IMR-90 (cell line): ENCODE measurements around the gene TGFBR1. TPM values are rescaled to one million over a fixed set of nuclear protein-coding genes. Genes with fewer than 3 reads are reported as not detected.

Experiments used
- ATAC-seq: fragments of 200-7000 bp; cut with Tn5 transposase; 2 replicates; pipeline ENCODE4 v1.9.1; 2020; ENCODE audit warnings: low read depth, mild to moderate bottlenecking, moderate library complexity
- Bru-seq: library from RNA; stranded (reverse); fragments of 400-500 nt; gene quantifications from one replicate; lab custom pipeline; 2021; lab: Mats Ljungman, UMichigan
- BruChase-seq, 2 experiments: library from RNA; stranded (reverse); fragments of 400-500 nt; gene quantifications; one replicate each; lab custom pipeline; 2021; lab: Mats Ljungman, UMichigan
- BruUV-seq: library from RNA; stranded (reverse); fragments of 400-500 nt; replicated peaks from 2 replicates; lab custom pipeline; 2021; lab: Mats Ljungman, UMichigan
- CTCF ChIA-PET: fragments of 300-600 bp; formaldehyde crosslinking; extraction: SDS; loops from one replicate; lab custom pipeline; 2021; ENCODE audit warnings: antibody characterized with exemption; lab: Yijun Ruan, JAX
- POLR2A ChIA-PET: fragments of 300-600 bp; sonication (Branson Sonifier 250); formaldehyde crosslinking; loops from one replicate; lab custom pipeline; 2022; ENCODE audit warnings: antibody characterized with exemption; ENCODE audit not compliant: unreplicated experiment; lab: Charles Lee
- DNase-seq: peaks from one replicate; pipeline ENCODE4 v3.0.0; 2013
- H2AFZ ChIP-seq: replicated peaks from 2 replicates; pipeline ENCODE3; 2013; ENCODE audit warnings: low read length, mild to moderate bottlenecking; ENCODE audit not compliant: poor library complexity
- H2AK5ac ChIP-seq: 2 replicates; pipeline ENCODE4 v1.6.1; 2013; ENCODE audit warnings: low read depth, low read length, inconsistent platforms
- H2AK9ac ChIP-seq: replicated peaks from 2 replicates; pipeline ENCODE3; 2013; ENCODE audit warnings: mild to moderate bottlenecking, low read depth, low read length, moderate library complexity; ENCODE audit not compliant: poor library complexity
- H2BK120ac ChIP-seq: 2 replicates; pipeline ENCODE4 v1.6.1; 2013; ENCODE audit warnings: low read depth, low read length, inconsistent platforms
- H2BK15ac ChIP-seq: 3 replicates; pipeline ENCODE4 v1.6.1; 2013; ENCODE audit warnings: low read depth, low read length, inconsistent platforms
- H2BK20ac ChIP-seq: 2 replicates; pipeline ENCODE4 v1.6.1; 2013; ENCODE audit warnings: low read depth, mild to moderate bottlenecking, inconsistent platforms, low read length, moderate library complexity
- H2BK5ac ChIP-seq: 2 replicates; pipeline ENCODE4 v1.6.1; 2013; ENCODE audit warnings: mild to moderate bottlenecking, low read depth, low read length, inconsistent platforms; ENCODE audit not compliant: poor library complexity, severe bottlenecking
- H3K14ac ChIP-seq: replicated peaks from 2 replicates; pipeline ENCODE4 v1.6.1; 2013; ENCODE audit warnings: low read depth, low read length, inconsistent platforms
- H3K18ac ChIP-seq: 2 replicates; pipeline ENCODE4 v1.6.1; 2013; ENCODE audit warnings: low read depth, low read length, control low read depth
- H3K23ac ChIP-seq: 2 replicates; pipeline ENCODE4 v1.6.1; 2013; ENCODE audit warnings: low read depth, low read length, inconsistent platforms
- H3K27ac ChIP-seq: 2 replicates; pipeline ENCODE4 v1.5.1; 2013; ENCODE audit warnings: mild to moderate bottlenecking, control low read depth, low read length; ENCODE audit not compliant: insufficient read depth
- H3K27me3 ChIP-seq: 2 replicates; pipeline ENCODE4 v1.6.1; 2013; ENCODE audit warnings: low read length; ENCODE audit not compliant: control insufficient read depth, insufficient read depth
- H3K36me3 ChIP-seq: 2 replicates; pipeline ENCODE4 v1.6.1; 2013; ENCODE audit warnings: low read length, mixed read lengths; ENCODE audit not compliant: control insufficient read depth, insufficient read depth
- H3K4ac ChIP-seq: 2 replicates; pipeline ENCODE4 v1.6.1; 2013; ENCODE audit warnings: low read depth, low read length, inconsistent platforms
- H3K4me1 ChIP-seq: 2 replicates; pipeline ENCODE4 v1.6.1; 2013; ENCODE audit warnings: low read length, mixed read lengths; ENCODE audit not compliant: control insufficient read depth, insufficient read depth
- H3K4me2 ChIP-seq: 2 replicates; pipeline ENCODE4 v1.6.1; 2013; ENCODE audit warnings: low read depth, mild to moderate bottlenecking, control low read depth, low read length, moderate library complexity
- H3K4me3 ChIP-seq: 2 replicates; pipeline ENCODE4 v1.5.1; 2013; ENCODE audit warnings: low read depth, mild to moderate bottlenecking, control low read depth, low read length, moderate library complexity; ENCODE audit not compliant: insufficient read depth
- H3K56ac ChIP-seq: 2 replicates; pipeline ENCODE4 v1.6.1; 2013; ENCODE audit warnings: low read length, inconsistent platforms; ENCODE audit not compliant: insufficient read depth; ENCODE audit errors: extremely low read depth
- H3K79me1 ChIP-seq, 2 experiments: 2 replicates each; pipeline ENCODE4 v1.6.1; 2013; ENCODE audit warnings: low read length in 2 of 2, inconsistent platforms in 1 of 2, low read depth in 1 of 2
- H3K9ac ChIP-seq: 2 replicates; pipeline ENCODE4 v1.6.1; 2013; ENCODE audit warnings: low read depth, low read length, control low read depth
- H3K9me1 ChIP-seq: 2 replicates; pipeline ENCODE4 v1.6.1; 2013; ENCODE audit warnings: low read length, inconsistent platforms; ENCODE audit not compliant: insufficient read depth
- H3K9me3 ChIP-seq: 2 replicates; pipeline ENCODE4 v1.6.1; 2013; ENCODE audit warnings: low read length; ENCODE audit not compliant: control insufficient read depth, insufficient read depth
- H4K20me1 ChIP-seq: 2 replicates; pipeline ENCODE4 v1.6.1; 2013; ENCODE audit warnings: low read length, inconsistent platforms; ENCODE audit not compliant: insufficient read depth
- H4K5ac ChIP-seq: 2 replicates; pipeline ENCODE4 v1.6.1; 2013; ENCODE audit warnings: mild to moderate bottlenecking, low read depth, low read length, control low read depth
- H4K8ac ChIP-seq, 2 experiments: 2 replicates each; pipeline ENCODE4 v1.6.1; 2013; ENCODE audit warnings: low read depth in 2 of 2, low read length in 2 of 2, control low read depth in 1 of 2, inconsistent platforms in 1 of 2
- H4K91ac ChIP-seq: 2 replicates; pipeline ENCODE4 v1.6.1; 2013; ENCODE audit warnings: low read depth, low read length, inconsistent platforms; ENCODE audit not compliant: insufficient read depth
- BHLHE40 ChIP-seq: fragments of 150-350 bp; IDR thresholded peaks from 2 replicates; pipeline ENCODE4 v1.6.1; 2016; ENCODE audit warnings: mild to moderate bottlenecking, low read depth, low read length
- CEBPB ChIP-seq: IDR thresholded peaks from 2 replicates; pipeline ENCODE4 v1.6.1; 2012; ENCODE audit warnings: low read depth, low read length, improper control_type of control experiment
- CHD1 ChIP-seq: IDR thresholded peaks from 2 replicates; pipeline ENCODE4 v1.6.1; 2012; ENCODE audit warnings: low read depth, low read length, improper control_type of control experiment
- FOS ChIP-seq: fragments of 150-350 bp; IDR thresholded peaks from 2 replicates; pipeline ENCODE4 v1.6.1; 2016; ENCODE audit warnings: low read depth, low read length
- MAFK ChIP-seq: IDR thresholded peaks from 2 replicates; pipeline ENCODE4 v1.6.1; 2012; ENCODE audit warnings: low read depth, low read length, improper control_type of control experiment
- MXI1 ChIP-seq: IDR thresholded peaks from 2 replicates; pipeline ENCODE4 v1.6.1; 2012; ENCODE audit warnings: low read depth, mild to moderate bottlenecking, low read length, moderate library complexity, borderline replicate concordance
- NFE2L2 ChIP-seq: fragments of 150-350 bp; IDR thresholded peaks from 2 replicates; pipeline ENCODE4 v1.6.1; 2016; ENCODE audit warnings: low read depth, mild to moderate bottlenecking, low read length
- POLR2A ChIP-seq: IDR thresholded peaks from 2 replicates; pipeline ENCODE4 v1.6.1; 2012; ENCODE audit warnings: mild to moderate bottlenecking, low read depth, low read length
- RCOR1 ChIP-seq: IDR thresholded peaks from 2 replicates; pipeline ENCODE4 v1.6.1; 2012; ENCODE audit warnings: mild to moderate bottlenecking, low read length, improper control_type of control experiment; ENCODE audit not compliant: insufficient replicate concordance
- RFX5 ChIP-seq: IDR thresholded peaks from 2 replicates; pipeline ENCODE4 v1.8.0; 2012; ENCODE audit warnings: low read depth, mild to moderate bottlenecking, low read length, moderate library complexity
- SMC3 ChIP-seq: fragments of 150-350 bp; IDR thresholded peaks from 2 replicates; pipeline ENCODE4 v1.6.1; 2016; ENCODE audit warnings: low read depth, mild to moderate bottlenecking, antibody characterized with exemption, low read length, moderate library complexity
- WGBS, 2 experiments: methylation state at CpG; one replicate each; pipeline versions ENCODE4 v1.1.5 to v1.1.7; 2013; ENCODE audit warnings: missing lambda C conversion rate in 2 of 2; ENCODE audit not compliant: insufficient read length in 1 of 2; ENCODE audit errors: extremely low coverage in 2 of 2; 5-methylcytosine and 5-hydroxymethylcytosine counted together
- dilution Hi-C: fragments of 300-500 bp; cut with HindIII; formaldehyde crosslinking; loops from one replicate; pipeline ENCODE4 v1.14.3; 2018; ENCODE audit warnings: low sequenced_read_pairs; ENCODE audit not compliant: unreplicated experiment
- in situ Hi-C: fragments of 300-500 bp; cut with MboI; formaldehyde crosslinking; loops from 3 replicates; pipeline ENCODE4 v1.14.3; 2019; ENCODE audit warnings: low sequenced_read_pairs, inconsistent platforms, mixed read lengths
- intact Hi-C: fragments of 100-400 bp; cut with micrococcal nuclease; formaldehyde crosslinking; loops from 2 replicates; pipeline ENCODE4 v1.10.0; 2022
- long read RNA-seq: library from polyadenylated mRNA; unstranded; transcript quantifications from one replicate; pipeline ENCODE4 v2.0.0, GENCODE V29; 2021; ENCODE audit not compliant: unreplicated experiment
- polyA plus RNA-seq, 3 experiments: library from polyadenylated mRNA; depleted of rRNA; stranded (reverse); fragments of >200 nt; gene quantifications; 2 replicates each; pipeline ENCODE4 v1.2.3, GENCODE V29; 2012; ENCODE audit warnings: low replicate concordance in 1 of 3
- total RNA-seq: library from RNA; depleted of rRNA; stranded (reverse); fragments of >200 nt; gene quantifications from 2 replicates; pipeline ENCODE4 v1.2.3, GENCODE V29; 2012; rRNA removed
- TF ChIP-seq, protein P1 (sequence below): fragments of 150-350 bp; IDR thresholded peaks from 2 replicates; pipeline ENCODE4 v1.6.1; 2017; ENCODE audit warnings: mild to moderate bottlenecking, antibody characterized with exemption, low read length, low read depth
- TF ChIP-seq, protein P2 (sequence below): fragments of 150-350 bp; IDR thresholded peaks from 2 replicates; pipeline ENCODE4 v1.6.1; 2016; ENCODE audit warnings: low read depth, mild to moderate bottlenecking, low read length, moderate library complexity, borderline replicate concordance

TGFBR1 gene
- 57.8 and 75.3 TPM in 2 replicates for total RNA-seq
- polyA plus RNA-seq (2012; rRNA removed), result 10.2 and 15.1 TPM in 2 replicates
- 7.8 and 11.8 TPM in 2 replicates for polyA plus RNA-seq (2012; cell fraction: cytosol; rRNA removed)
- 1.8 and 11.2 TPM in 2 replicates for polyA plus RNA-seq (2012; cell fraction: nucleus; rRNA removed; ENCODE audit: low replicate concordance)
- Bru-seq, nascent RNA, result percentile 99 among the genes with signal in this experiment
- percentile 99 among the genes with signal in this experiment for BruChase-seq, experiment 1, labeled RNA remaining after a 6-hour chase
- percentile 99 among the genes with signal in this experiment for BruChase-seq, experiment 2, labeled RNA remaining after a 2-hour chase
- long read RNA-seq, full-length matches to known transcripts, result 316 of 365 reads
- long read RNA-seq, partial matches to known transcripts, result 39 of 365 reads
- long read RNA-seq, other reads (novel, unspliced or antisense), result 10 of 365 reads

- ChIA-PET POLR2A (interaction anchor here (1.4 kb wide), 1 partner anchor 75 kb away, joined by 6 read pairs; no protein-coding TSS in a partner anchor), CTCF (interaction anchor here (0.6 to 2.1 kb wide), 5 partner anchors 10 to 152 kb away, joined by 3 to 5 read pairs (median 4); no protein-coding TSS in a partner anchor)
- H3K14ac ChIP-seq, result peak within 1 kb of the TSS; percentile 75
- DNase-seq, result peak; percentile 89
- no peaks in the 10 kb centered on the region for H3K9me3 ChIP-seq
- peaks cover 14% of the 10 kb centered on the region for H3K4me1 ChIP-seq
- H4K5ac ChIP-seq, result peak within 1 kb of the TSS; percentile 69
- peak within 1 kb of the TSS; percentile 84 for H2AK5ac ChIP-seq
- peak within 1 kb of the TSS; percentile 94 for H3K4ac ChIP-seq
- dilution Hi-C loops (no loop called here), in situ Hi-C loops (no loop called here), intact Hi-C loops (loop anchor here (2.0 to 5.0 kb wide), 2 partner anchors 18 to 87 kb away; no protein-coding TSS in a partner anchor)
- peak within 1 kb of the TSS; percentile 94 for H3K4me2 ChIP-seq
- peak within 1 kb of the TSS; percentile 67 for H3K4me3 ChIP-seq
- peak within 1 kb of the TSS; percentile 86 to 92 for H4K8ac ChIP-seq
- H2BK120ac ChIP-seq, result peak within 1 kb of the TSS; percentile 83
- H2BK15ac ChIP-seq, result peak within 1 kb of the TSS; percentile 88; the same call in 2 of the 3 replicates
- peaks cover 6 to 40% of the 10 kb centered on the region in 2 experiments for H3K79me1 ChIP-seq
- H4K91ac ChIP-seq, result peak within 1 kb of the TSS; percentile 94
- 0% methylated on average over 28 of the region's 60 CpGs; no CpG with 5 or more reads in 1 of the 2 experiments for WGBS, 2 experiments
- peak; percentile 89 for ATAC-seq
- peak within 1 kb of the TSS; percentile 93 for H2BK5ac ChIP-seq
- H2AK9ac ChIP-seq, result peak within 1 kb of the TSS; percentile 87
- peak within 1 kb of the TSS; percentile 76; the same call in 1 of the 2 replicates for H2BK20ac ChIP-seq
- no peaks in the 10 kb centered on the region for H3K27me3 ChIP-seq
- peaks cover 36% of the 10 kb centered on the region for H4K20me1 ChIP-seq
- BruUV-seq, result no TSS peak
- peaks cover 5% of the 10 kb centered on the region for H3K9me1 ChIP-seq
- peak within 1 kb of the TSS; percentile 95 for H2AFZ ChIP-seq
- H3K56ac ChIP-seq, result peak within 1 kb of the TSS; percentile 94
- peak within 1 kb of the TSS; percentile 95 for H3K27ac ChIP-seq
- peak within 1 kb of the TSS; percentile 72 for H3K18ac ChIP-seq
- peak within 1 kb of the TSS; percentile 91 for H3K9ac ChIP-seq
- H3K36me3 ChIP-seq, result no peaks in the 10 kb centered on the region; the same call in 1 of the 2 replicates
- peak within 1 kb of the TSS; percentile 68 for H3K23ac ChIP-seq
- no peak; the same call in 1 of the 2 replicates for TF ChIP-seq CHD1
- no peak for TF ChIP-seq NFE2L2
- no peak for TF ChIP-seq MXI1
- TF ChIP-seq, protein P1, sequence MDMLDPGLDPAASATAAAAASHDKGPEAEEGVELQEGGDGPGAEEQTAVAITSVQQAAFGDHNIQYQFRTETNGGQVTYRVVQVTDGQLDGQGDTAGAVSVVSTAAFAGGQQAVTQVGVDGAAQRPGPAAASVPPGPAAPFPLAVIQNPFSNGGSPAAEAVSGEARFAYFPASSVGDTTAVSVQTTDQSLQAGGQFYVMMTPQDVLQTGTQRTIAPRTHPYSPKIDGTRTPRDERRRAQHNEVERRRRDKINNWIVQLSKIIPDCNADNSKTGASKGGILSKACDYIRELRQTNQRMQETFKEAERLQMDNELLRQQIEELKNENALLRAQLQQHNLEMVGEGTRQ, result peak; percentile 23; the same call in 1 of the 2 replicates
- no peak; the same call in 1 of the 2 replicates for TF ChIP-seq BHLHE40
- TF ChIP-seq RCOR1, result no peak
- TF ChIP-seq, protein P2, sequence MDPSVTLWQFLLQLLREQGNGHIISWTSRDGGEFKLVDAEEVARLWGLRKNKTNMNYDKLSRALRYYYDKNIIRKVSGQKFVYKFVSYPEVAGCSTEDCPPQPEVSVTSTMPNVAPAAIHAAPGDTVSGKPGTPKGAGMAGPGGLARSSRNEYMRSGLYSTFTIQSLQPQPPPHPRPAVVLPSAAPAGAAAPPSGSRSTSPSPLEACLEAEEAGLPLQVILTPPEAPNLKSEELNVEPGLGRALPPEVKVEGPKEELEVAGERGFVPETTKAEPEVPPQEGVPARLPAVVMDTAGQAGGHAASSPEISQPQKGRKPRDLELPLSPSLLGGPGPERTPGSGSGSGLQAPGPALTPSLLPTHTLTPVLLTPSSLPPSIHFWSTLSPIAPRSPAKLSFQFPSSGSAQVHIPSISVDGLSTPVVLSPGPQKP, result no peak
- no peak for TF ChIP-seq MAFK
- TF ChIP-seq FOS, result no peak
- TF ChIP-seq CEBPB, result no peak
- TF ChIP-seq POLR2A, result peak; percentile 93
- TF ChIP-seq SMC3, result 0 out of 2 replicates have a peak, but pooled peaks have one; percentile 1
- TF ChIP-seq RFX5, result no peak
Measured at GRCh38 chr9:99104459-99105151, at the start of gene TGFBR1. Gene TGFBR1 (plus strand): TSS chr9:99105113. CDS start chr9:99105206, 93 bp downstream.
